OCI-LY7 (cell line): ENCODE data around the gene GPC4. TPM values are rescaled to one million over a fixed set of nuclear protein-coding genes. Genes with fewer than 3 reads are reported as not detected.

ENCODE experiments used
- BruUV-seq: library from RNA; stranded (reverse); fragments of 400-500 nt; replicated peaks from 2 replicates; lab custom pipeline; 2021; lab: Mats Ljungman, UMichigan
- CTCF ChIA-PET: fragments of 300-600 bp; sonication (Branson Sonifier 250); formaldehyde crosslinking; loops from one replicate; lab custom pipeline; 2022; ENCODE audit warnings: antibody characterized with exemption; ENCODE audit not compliant: unreplicated experiment; lab: Charles Lee
- POLR2A ChIA-PET: fragments of 300-600 bp; sonication (Branson Sonifier 250); formaldehyde crosslinking; loops from one replicate; lab custom pipeline; 2022; ENCODE audit warnings: antibody characterized with exemption; lab: Charles Lee
- DNase-seq: peaks from one replicate; pipeline ENCODE4 v3.0.0-alpha.2; 2015; ENCODE audit warnings: low spot score
- H2AFZ ChIP-seq: fragments of 200-600 bp; sonication (generic), shearing (Covaris generic); 2 replicates; pipeline ENCODE4 v1.6.1; 2014; ENCODE audit warnings: mild to moderate bottlenecking, antibody characterized with exemption, low read length, moderate library complexity
- H3K27ac ChIP-seq: fragments of 200-600 bp; sonication (generic); 2 replicates; pipeline ENCODE4 v1.5.1; 2014; ENCODE audit warnings: mixed run types, low read depth, mild to moderate bottlenecking, moderate library complexity, low read length, inconsistent platforms; ENCODE audit not compliant: poor library complexity, severe bottlenecking
- H3K36me3 ChIP-seq: fragments of 200-600 bp; sonication (generic); 2 replicates; pipeline ENCODE4 v1.6.1; 2014; ENCODE audit warnings: mild to moderate bottlenecking, antibody characterized with exemption, low read length, moderate library complexity, mixed read lengths; ENCODE audit not compliant: insufficient read depth
- H3K4me1 ChIP-seq: fragments of 200-600 bp; sonication (generic); 2 replicates; pipeline ENCODE4 v1.5.1; 2014; ENCODE audit warnings: mild to moderate bottlenecking, low read length; ENCODE audit not compliant: insufficient read depth, poor library complexity, severe bottlenecking
- H3K4me2 ChIP-seq: fragments of 200-600 bp; sonication (generic); 2 replicates; pipeline ENCODE4 v1.6.1; 2014; ENCODE audit warnings: mild to moderate bottlenecking, low read length
- H3K4me3 ChIP-seq: fragments of 200-600 bp; sonication (generic); 2 replicates; pipeline ENCODE4 v1.5.1; 2014; ENCODE audit warnings: mild to moderate bottlenecking, low read depth, low read length; ENCODE audit not compliant: poor library complexity, severe bottlenecking
- H3K79me2 ChIP-seq: fragments of 200-600 bp; sonication (generic); 2 replicates; pipeline ENCODE4 v1.6.1; 2016; ENCODE audit warnings: low read depth, mild to moderate bottlenecking, low read length, moderate library complexity, mixed read lengths; ENCODE audit not compliant: insufficient read depth
- H3K9me2 ChIP-seq: fragments of 200-600 bp; sonication (generic); 2 replicates; pipeline ENCODE4 v1.6.1; 2016; ENCODE audit warnings: mild to moderate bottlenecking, low read length, mixed read lengths; ENCODE audit not compliant: insufficient read depth
- H3K9me3 ChIP-seq: fragments of 200-600 bp; sonication (generic); 2 replicates; pipeline ENCODE4 v1.6.1; 2014; ENCODE audit warnings: mild to moderate bottlenecking, mixed run types, low read length, mixed read lengths
- H4K20me1 ChIP-seq: fragments of 200-600 bp; sonication (generic); 2 replicates; pipeline ENCODE4 v1.6.1; 2014; ENCODE audit warnings: mild to moderate bottlenecking, antibody characterized with exemption, low read length, moderate library complexity, mixed read lengths; ENCODE audit not compliant: insufficient read depth
- EZH2phosphoT487 ChIP-seq: fragments of 200-600 bp; sonication (generic); IDR thresholded peaks from 2 replicates; pipeline ENCODE4 v1.6.1; 2018; ENCODE audit warnings: low read depth, borderline replicate concordance, mild to moderate bottlenecking, mixed run types, antibody characterized with exemption, low read length, moderate library complexity, mixed read lengths
- intact Hi-C: fragments of 100-400 bp; cut with micrococcal nuclease; formaldehyde crosslinking; loops from one replicate; pipeline ENCODE4 v1.10.0; 2022; ENCODE audit not compliant: unreplicated experiment
- total RNA-seq, 2 experiments: library from RNA; depleted of rRNA in 1 of 2; stranded (reverse); fragments of >200 nt in 1 of 2; shearing (Covaris generic) in 1 of 2; gene quantifications; 2 replicates each; pipeline ENCODE4 v1.2.3, GENCODE V29; 2014 to 2022
- TF ChIP-seq, protein P1 (sequence below): fragments of 200-600 bp; sonication (generic); conservative IDR thresholded peaks from 2 replicates; pipeline ENCODE4 v1.5.1; 2014; ENCODE audit warnings: mild to moderate bottlenecking, antibody characterized with exemption, low read length, moderate library complexity, mixed read lengths

Gene GPC4
- total RNA-seq, 2 experiments from 2014 or later, result not detected

- CTCF ChIA-PET, result no interaction called here
- BruUV-seq, result no TSS peak
- intact Hi-C loops, result no loop called here
- Histone ChIP-seq H3K4me3 (no peak overlapping the region), H4K20me1 (no peaks in the 10 kb centered on the region), H3K9me2 (no peaks in the 10 kb centered on the region), H3K36me3 (no peaks in the 10 kb centered on the region), H3K4me1 (no peaks in the 10 kb centered on the region), H3K9me3 (no peaks in the 10 kb centered on the region), H3K79me2 (no peaks in the 10 kb centered on the region), H3K4me2 (no peak overlapping the region), H2AFZ (no peak overlapping the region), H3K27ac (no peak overlapping the region)
- DNase-seq, result no peak
- POLR2A ChIA-PET, result no interaction called here
- TF ChIP-seq, protein P1, sequence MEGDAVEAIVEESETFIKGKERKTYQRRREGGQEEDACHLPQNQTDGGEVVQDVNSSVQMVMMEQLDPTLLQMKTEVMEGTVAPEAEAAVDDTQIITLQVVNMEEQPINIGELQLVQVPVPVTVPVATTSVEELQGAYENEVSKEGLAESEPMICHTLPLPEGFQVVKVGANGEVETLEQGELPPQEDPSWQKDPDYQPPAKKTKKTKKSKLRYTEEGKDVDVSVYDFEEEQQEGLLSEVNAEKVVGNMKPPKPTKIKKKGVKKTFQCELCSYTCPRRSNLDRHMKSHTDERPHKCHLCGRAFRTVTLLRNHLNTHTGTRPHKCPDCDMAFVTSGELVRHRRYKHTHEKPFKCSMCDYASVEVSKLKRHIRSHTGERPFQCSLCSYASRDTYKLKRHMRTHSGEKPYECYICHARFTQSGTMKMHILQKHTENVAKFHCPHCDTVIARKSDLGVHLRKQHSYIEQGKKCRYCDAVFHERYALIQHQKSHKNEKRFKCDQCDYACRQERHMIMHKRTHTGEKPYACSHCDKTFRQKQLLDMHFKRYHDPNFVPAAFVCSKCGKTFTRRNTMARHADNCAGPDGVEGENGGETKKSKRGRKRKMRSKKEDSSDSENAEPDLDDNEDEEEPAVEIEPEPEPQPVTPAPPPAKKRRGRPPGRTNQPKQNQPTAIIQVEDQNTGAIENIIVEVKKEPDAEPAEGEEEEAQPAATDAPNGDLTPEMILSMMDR, result no peak
- no peak for TF ChIP-seq EZH2phosphoT487
These were observed 93.8 kb downstream of the GPC4 start for GRCh38 chrX:133321451-133321850.

DNA sequence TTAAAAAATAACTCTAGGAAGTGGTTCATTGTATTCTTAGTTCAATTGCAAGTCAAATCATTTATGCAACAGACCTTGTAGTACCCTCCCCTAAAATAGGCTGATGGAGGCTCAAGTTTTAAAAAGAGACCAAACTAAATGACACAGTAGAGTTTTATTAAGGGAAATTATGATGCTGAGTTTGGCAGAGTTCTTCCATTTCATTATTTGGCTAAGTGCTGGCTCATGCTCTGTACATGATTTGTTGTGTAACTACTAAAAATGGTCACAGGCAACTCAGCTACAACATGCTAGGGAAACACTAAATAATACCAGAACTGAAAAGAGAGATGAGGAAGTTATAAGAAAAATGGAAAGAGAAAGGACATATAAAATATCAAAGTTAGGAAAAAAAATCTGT, 101.0 kb downstream of the GPC4 start:
- no peak overlapping the region for H3K27ac ChIP-seq
- BruUV-seq, result no TSS peak
- H3K36me3 ChIP-seq, result no peaks in the 10 kb centered on the region
- H3K4me2 ChIP-seq, result no peak overlapping the region
- H4K20me1 ChIP-seq, result no peaks in the 10 kb centered on the region
- no peak for DNase-seq
- no peak overlapping the region for H3K4me3 ChIP-seq
- no peaks in the 10 kb centered on the region for H3K79me2 ChIP-seq
- intact Hi-C loops, result no loop called here
- H3K4me1 ChIP-seq, result no peaks in the 10 kb centered on the region
- TF ChIP-seq EZH2phosphoT487, result no peak
- TF ChIP-seq, protein P1, result no peak
- H2AFZ ChIP-seq, result no peak overlapping the region
- ChIA-PET POLR2A (no interaction called here), CTCF (no interaction called here)
- no peaks in the 10 kb centered on the region for H3K9me3 ChIP-seq
- no peaks in the 10 kb centered on the region for H3K9me2 ChIP-seq

- Histone ChIP-seq H3K4me1 (no peaks in the 10 kb centered on the region), H3K36me3 (no peaks in the 10 kb centered on the region), H3K9me2 (no peaks in the 10 kb centered on the region), H3K27ac (no peak overlapping the region), H2AFZ (no peak overlapping the region), H4K20me1 (no peaks in the 10 kb centered on the region), H3K4me2 (no peak overlapping the region), H3K79me2 (no peaks in the 10 kb centered on the region), H3K4me3 (no peak overlapping the region), H3K9me3 (no peaks in the 10 kb centered on the region)
- intact Hi-C loops, result no loop called here
- ChIA-PET POLR2A (no interaction called here), CTCF (no interaction called here)
- DNase-seq, result no peak
- TF ChIP-seq, protein P1, result no peak
- no peak for TF ChIP-seq EZH2phosphoT487
- no TSS peak for BruUV-seq
These were observed 106.8 kb downstream of the GPC4 start for GRCh38 chrX:133308499-133308897.
